Fibroblast of lung (primary cell): Measurements from ENCODE around the gene SPDYA. TPM values are rescaled to one million over a fixed set of nuclear protein-coding genes. Genes with fewer than 3 reads are reported as not detected.

Experiments used
- DNase-seq, 2 donors: peaks; one replicate each; pipeline versions ENCODE4 v3.0.0 to v3.0.0-alpha.2; 2010; ENCODE audit warnings: low read depth in 2 of 2
- H2AFZ ChIP-seq: 2 replicates; pipeline ENCODE4 v1.5.1; 2012; ENCODE audit warnings: low read length, control low read depth, inconsistent platforms
- H3K27ac ChIP-seq: 2 replicates; pipeline ENCODE4 v1.5.1; 2011; ENCODE audit warnings: low read length, control low read depth; ENCODE audit not compliant: insufficient read depth
- H3K27me3 ChIP-seq: 2 replicates; pipeline ENCODE4 v1.5.1; 2011; ENCODE audit warnings: mild to moderate bottlenecking, low read length; ENCODE audit not compliant: control insufficient read depth, insufficient read depth
- H3K36me3 ChIP-seq: 2 replicates; pipeline ENCODE4 v1.5.1; 2011; ENCODE audit warnings: low read length; ENCODE audit not compliant: control insufficient read depth, insufficient read depth
- H3K4me1 ChIP-seq: 2 replicates; pipeline ENCODE4 v1.5.1; 2011; ENCODE audit warnings: low read length; ENCODE audit not compliant: control insufficient read depth, insufficient read depth; ENCODE audit errors: extremely low read depth
- H3K4me2 ChIP-seq: 2 replicates; pipeline ENCODE4 v1.5.1; 2011; ENCODE audit warnings: low read length, control low read depth; ENCODE audit not compliant: insufficient read depth; ENCODE audit errors: extremely low read depth
- H3K4me3 ChIP-seq, 4 experiments: fragments of 200-600 bp in 1 of 4; sonication (generic) in 1 of 4; replicated peaks in 1 of 4; 2 replicates each; pipeline ENCODE4 v1.5.1; 2011 to 2016; ENCODE audit warnings: low read length in 4 of 4, low read depth in 3 of 4, mild to moderate bottlenecking in 3 of 4, control low read depth in 2 of 4, inconsistent platforms in 1 of 4, mixed read lengths in 1 of 4; ENCODE audit not compliant: insufficient read depth in 1 of 4; ENCODE audit errors: control extremely low read depth in 1 of 4
- H3K79me2 ChIP-seq: 2 replicates; pipeline ENCODE4 v1.5.1; 2012; ENCODE audit warnings: mild to moderate bottlenecking, low read length, inconsistent platforms; ENCODE audit not compliant: control insufficient read depth, insufficient read depth
- H3K9ac ChIP-seq: 2 replicates; pipeline ENCODE4 v1.5.1; 2011; ENCODE audit warnings: mild to moderate bottlenecking, low read length, control low read depth; ENCODE audit not compliant: insufficient read depth
- H3K9me3 ChIP-seq: 2 replicates; pipeline ENCODE4 v1.5.1; 2012; ENCODE audit warnings: low read depth, low read length; ENCODE audit not compliant: control insufficient read depth, insufficient read depth
- H4K20me1 ChIP-seq: 2 replicates; pipeline ENCODE4 v1.5.1; 2011; ENCODE audit warnings: low read length; ENCODE audit not compliant: control insufficient read depth, insufficient read depth; ENCODE audit errors: extremely low read depth
- CTCF ChIP-seq, 2 donors: IDR thresholded peaks in 1 of 2; conservative IDR thresholded peaks in 1 of 2; 1 replicate in 1 of 2; 2 replicates in 1 of 2; pipeline ENCODE4 v1.5.1; 2011 to 2012; ENCODE audit warnings: low read length in 2 of 2, control low read depth in 1 of 2, inconsistent platforms in 1 of 2, low read depth in 1 of 2, mild to moderate bottlenecking in 1 of 2
- EZH2 ChIP-seq: IDR thresholded peaks from 2 replicates; pipeline ENCODE4 v1.5.1; 2012; ENCODE audit warnings: low read length, control low read depth, mild to moderate bottlenecking; ENCODE audit errors: missing control alignments
- polyA plus RNA-seq, 2 donors: library from polyadenylated mRNA; depleted of rRNA in 1 of 2; stranded (reverse) in 1 of 2; unstranded in 1 of 2; fragments of >200 nt; gene quantifications; 2 replicates each; pipeline ENCODE4 v1.2.1, GENCODE V29; 2011 to 2012; ENCODE audit warnings: missing spikeins in 1 of 2
- total RNA-seq: library from RNA; depleted of rRNA; stranded (reverse); fragments of >200 nt; gene quantifications from 2 replicates; pipeline ENCODE4 v1.2.1, GENCODE V29; 2014

SPDYA gene
- total and polyA plus RNA-seq, 2 donors (not counting 1 experiment from before 2014, with no cell fraction given): 0.09 to 0.83 TPM

GRCh38 chr2:28778392-28778791, 32.2 kb upstream of the SPDYA start:
- Histone ChIP-seq H3K27me3 (no peaks in the 10 kb centered on the region), H3K9me3 (no peaks in the 10 kb centered on the region), H3K36me3 (peaks cover 10% of the 10 kb centered on the region), H3K27ac (no peak overlapping the region), H3K4me1 (no peaks in the 10 kb centered on the region), H4K20me1 (no peaks in the 10 kb centered on the region), H2AFZ (no peak overlapping the region), H3K4me2 (no peak overlapping the region), H3K79me2 (peaks cover 40% of the 10 kb centered on the region), H3K9ac (no peak overlapping the region), H3K4me3 (no peak overlapping the region)
- no peak for DNase-seq
- TF ChIP-seq EZH2 (no peak), CTCF (conservative IDR thresholded peaks at IDR 0.05 in 1 of 2, IDR thresholded peaks at IDR 0.05 in 1 of 2; ENCODE audit: low read depth in 1 of 2, low read length in 2 of 2) (no peak)

GRCh38 chr2:28779001-28779400, 31.6 kb upstream of the SPDYA start:
- Histone ChIP-seq H3K4me3 (no peak overlapping the region), H3K36me3 (peaks cover 10% of the 10 kb centered on the region), H3K9me3 (no peaks in the 10 kb centered on the region), H3K9ac (no peak overlapping the region), H3K79me2 (peaks cover 34% of the 10 kb centered on the region), H4K20me1 (no peaks in the 10 kb centered on the region), H2AFZ (no peak overlapping the region), H3K27ac (no peak overlapping the region), H3K4me2 (no peak overlapping the region), H3K4me1 (no peaks in the 10 kb centered on the region), H3K27me3 (no peaks in the 10 kb centered on the region)
- DNase-seq: no peak
- TF ChIP-seq CTCF (conservative IDR thresholded peaks at IDR 0.05 in 1 of 2, IDR thresholded peaks at IDR 0.05 in 1 of 2; ENCODE audit: low read depth in 1 of 2, low read length in 2 of 2): no peak
- TF ChIP-seq EZH2: no peak

- no peak for DNase-seq
- H3K36me3 ChIP-seq: peaks cover 13% of the 10 kb centered on the region
- no peak for TF ChIP-seq CTCF (conservative IDR thresholded peaks at IDR 0.05 in 1 of 2, IDR thresholded peaks at IDR 0.05 in 1 of 2; ENCODE audit: low read depth in 1 of 2, low read length in 2 of 2)
- no peak for TF ChIP-seq EZH2
- no peak overlapping the region for H3K4me3 ChIP-seq
- no peak overlapping the region for H3K9ac ChIP-seq
- H3K4me2 ChIP-seq: no peak overlapping the region
- H4K20me1 ChIP-seq: no peaks in the 10 kb centered on the region
- no peaks in the 10 kb centered on the region for H3K4me1 ChIP-seq
- H3K27me3 ChIP-seq: no peaks in the 10 kb centered on the region
- H2AFZ ChIP-seq: no peak overlapping the region
- peaks cover 20% of the 10 kb centered on the region for H3K79me2 ChIP-seq
- H3K9me3 ChIP-seq: no peaks in the 10 kb centered on the region
- H3K27ac ChIP-seq: no peak overlapping the region
Measured at GRCh38 chr2:28780496-28780895, 30.1 kb upstream of the SPDYA start.
